ENCODE results near the gene XNDC1N. TPM values are rescaled to one million over a fixed set of nuclear protein-coding genes. Genes with fewer than 3 reads are reported as not detected.
A peak's percentile ranks its signal among the peaks of the same experiment; 100 is the strongest.

Gene XNDC1N
- total and polyA plus RNA-seq, 2 donors from 2014 or later = 4.6 to 14.3 TPM

- H3K36me3 ChIP-seq (ENCODE audit: control insufficient read depth in 2 of 3, insufficient read depth in 3 of 3, low read length in 3 of 3) = peaks cover 4 to 7% (median 4%) of the 10 kb centered on the region in 3 donors
- DNase-seq (no peak), FAIRE-seq (no peak)
Observed at GRCh38 chr11:71963468-71963867, 35.1 kb upstream of the XNDC1N start.

GRCh38 chr11:71962428-71963038 is 34.1 kb upstream of the XNDC1N start:
- no peak for FAIRE-seq
- Histone ChIP-seq H3K36me3 (ENCODE audit: control insufficient read depth in 2 of 3, insufficient read depth in 3 of 3, low read length in 3 of 3) (peaks cover 0 to 7% (median 4%) of the 10 kb centered on the region in 3 donors), H3K9me3 (ENCODE audit: control insufficient read depth in 2 of 3, insufficient read depth in 1 of 3, low read length in 3 of 3) (no peaks in the 10 kb centered on the region), H3K9ac (ENCODE audit: low read length in 3 of 3) (no peak overlapping the region), H3K4me1 (ENCODE audit: control insufficient read depth in 2 of 3, insufficient read depth in 2 of 3, low read depth in 1 of 3, low read length in 3 of 3) (peaks cover 0 to 4% (median 2%) of the 10 kb centered on the region in 3 donors), H3K4me3 (ENCODE audit: low read length in 3 of 3) (no peak overlapping the region), H3K27me3 (ENCODE audit: control insufficient read depth, insufficient read depth, low read length) (no peaks in the 10 kb centered on the region), H3K27ac (ENCODE audit: low read depth in 2 of 2, low read length in 2 of 2) (peak overlapping the region in 1 of 2 donors; percentile 44)
- intact Hi-C loops (cut with DNase I) = no loop called here
- no peak for TF ChIP-seq CTCF (IDR thresholded peaks at IDR 0.05; ENCODE audit: borderline replicate concordance, extremely low read depth, insufficient read depth)
- DNase-seq = peak in 2 of 5 donors; percentile 31 to 36

More at GRCh38 chr11:71963468-71963867, 35.1 kb upstream of the XNDC1N start:
- no peak for TF ChIP-seq CTCF (IDR thresholded peaks at IDR 0.05; ENCODE audit: borderline replicate concordance, extremely low read depth, insufficient read depth)
- Histone ChIP-seq H3K9ac (ENCODE audit: low read length in 3 of 3) (no peak overlapping the region), H3K27ac (ENCODE audit: low read depth in 2 of 2, low read length in 2 of 2) (no peak overlapping the region), H3K4me3 (ENCODE audit: low read length in 3 of 3) (no peak overlapping the region), H3K4me1 (ENCODE audit: control insufficient read depth in 2 of 3, insufficient read depth in 2 of 3, low read depth in 1 of 3, low read length in 3 of 3) (peaks cover 0 to 4% (median 2%) of the 10 kb centered on the region in 3 donors), H3K9me3 (ENCODE audit: control insufficient read depth in 2 of 3, insufficient read depth in 1 of 3, low read length in 3 of 3) (no peaks in the 10 kb centered on the region), H3K27me3 (ENCODE audit: control insufficient read depth, insufficient read depth, low read length) (no peaks in the 10 kb centered on the region)
- intact Hi-C loops (cut with DNase I) = no loop called here

- peaks cover 0 to 5% (median 4%) of the 10 kb centered on the region in 3 donors for H3K36me3 ChIP-seq (ENCODE audit: control insufficient read depth in 2 of 3, insufficient read depth in 3 of 3, low read length in 3 of 3)
- intact Hi-C loops (cut with DNase I) = no loop called here
- no peak for FAIRE-seq
- H3K9me3 ChIP-seq (ENCODE audit: control insufficient read depth in 2 of 3, insufficient read depth in 1 of 3, low read length in 3 of 3) = no peaks in the 10 kb centered on the region
- DNase-seq = no peak
- no peak for TF ChIP-seq CTCF (IDR thresholded peaks at IDR 0.05; ENCODE audit: borderline replicate concordance, extremely low read depth, insufficient read depth)
- no peaks in the 10 kb centered on the region for H3K4me1 ChIP-seq (ENCODE audit: control insufficient read depth in 2 of 3, insufficient read depth in 2 of 3, low read depth in 1 of 3, low read length in 3 of 3)
- H3K4me3 ChIP-seq (ENCODE audit: low read length in 3 of 3) = no peak overlapping the region
- H3K27ac ChIP-seq (ENCODE audit: low read depth in 2 of 2, low read length in 2 of 2) = no peak overlapping the region
- no peaks in the 10 kb centered on the region for H3K27me3 ChIP-seq (ENCODE audit: control insufficient read depth, insufficient read depth, low read length)
- no peak overlapping the region for H3K9ac ChIP-seq (ENCODE audit: low read length in 3 of 3)
Observed at GRCh38 chr11:71955898-71956456, 27.6 kb upstream of the XNDC1N start.
